GM12878 (cell line): ENCODE measurements around the gene TRIM13. TPM values are rescaled to one million over a fixed set of nuclear protein-coding genes. Genes with fewer than 3 reads are reported as not detected.

ENCODE experiments used
- ATAC-seq: fragments of 200-7000 bp; cut with Tn5 transposase; 3 replicates; pipeline ENCODE4 v1.9.1; 2020; ENCODE audit warnings: mild to moderate bottlenecking, moderate library complexity
- BruUV-seq: library from RNA; stranded (reverse); fragments of 400-500 nt; replicated peaks from 2 replicates; lab custom pipeline; 2021; lab: Mats Ljungman, UMichigan
- CTCF ChIA-PET: fragments of 300-600 bp; sonication (Branson Sonifier 250); formaldehyde crosslinking; extraction: SDS; loops from one replicate; lab custom pipeline; 2021; ENCODE audit warnings: inconsistent platforms; lab: Yijun Ruan, JAX
- POLR2A ChIA-PET: fragments of 350-600 bp; formaldehyde crosslinking; extraction: SDS; loops from one replicate; lab custom pipeline; 2021; ENCODE audit warnings: inconsistent platforms; lab: Charles Lee
- RAD21 ChIA-PET: fragments of 300-600 bp; sonication (Branson Sonifier 250); formaldehyde crosslinking; loops from one replicate; lab custom pipeline; 2023; ENCODE audit warnings: antibody characterized with exemption; ENCODE audit not compliant: unreplicated experiment; lab: Charles Lee
- SMC1A ChIA-PET: fragments of 300-600 bp; sonication (Branson Sonifier 250); formaldehyde crosslinking; loops from one replicate; lab custom pipeline; 2023; ENCODE audit not compliant: unreplicated experiment, uncharacterized antibody; lab: Charles Lee
- DNase-seq: peaks from one replicate; pipeline ENCODE4 v3.0.0-alpha.2; 2011; ENCODE audit warnings: low read depth, low spot score
- FAIRE-seq: peaks from 3 replicates; lab custom pipeline; 2011; peaks lifted over from hg19 to GRCh38; lab: Jason Lieb, UNC
- H2AFZ ChIP-seq: 2 replicates; pipeline ENCODE4 v1.6.0; 2011; ENCODE audit warnings: low read depth, low read length, control low read depth; ENCODE audit not compliant: control insufficient read depth
- H3K27ac ChIP-seq: 2 replicates; pipeline ENCODE4 v1.5.1; 2011; ENCODE audit warnings: control low read depth; ENCODE audit not compliant: control insufficient read depth, insufficient read depth
- H3K27me3 ChIP-seq, 2 experiments: replicated peaks in 1 of 2; 2 replicates each; pipeline versions ENCODE4 v1.6.0 to v1.6.1; 2011; ENCODE audit warnings: low read length in 1 of 2; ENCODE audit not compliant: control insufficient read depth in 2 of 2, insufficient read depth in 2 of 2
- H3K36me3 ChIP-seq, 2 experiments: 2 replicates each; pipeline ENCODE4 v1.5.1; 2011; ENCODE audit warnings: low read length in 1 of 2; ENCODE audit not compliant: control insufficient read depth in 2 of 2, insufficient read depth in 2 of 2
- H3K4me1 ChIP-seq: 2 replicates; pipeline ENCODE4 v1.6.1; 2011; ENCODE audit warnings: mild to moderate bottlenecking, low read length, moderate library complexity, mixed read lengths; ENCODE audit not compliant: control insufficient read depth, insufficient read depth
- H3K4me2 ChIP-seq: 2 replicates; pipeline ENCODE4 v1.6.0; 2011; ENCODE audit warnings: control low read depth; ENCODE audit not compliant: control insufficient read depth, insufficient read depth
- H3K4me3 ChIP-seq: fragments of 200-600 bp; sonication (generic); 2 replicates; pipeline ENCODE4 v1.5.1; 2016
- H3K79me2 ChIP-seq: 2 replicates; pipeline ENCODE4 v1.6.0; 2011; ENCODE audit warnings: low read length; ENCODE audit not compliant: control insufficient read depth, insufficient read depth
- H3K9ac ChIP-seq: 2 replicates; pipeline ENCODE4 v1.8.0; 2011; ENCODE audit warnings: low read length, control low read depth, mixed read lengths; ENCODE audit not compliant: control insufficient read depth, insufficient read depth
- H3K9me3 ChIP-seq: replicated peaks from 3 replicates; pipeline ENCODE4 v1.5.1; 2011; ENCODE audit warnings: mild to moderate bottlenecking, low read length; ENCODE audit not compliant: control insufficient read depth, insufficient read depth
- H4K20me1 ChIP-seq: 2 replicates; pipeline ENCODE4 v1.6.0; 2011; ENCODE audit not compliant: control insufficient read depth, insufficient read depth
- ATF3 ChIP-seq: IDR thresholded peaks from 2 replicates; pipeline ENCODE4 v1.6.1; 2011; ENCODE audit warnings: low read depth, mild to moderate bottlenecking, low read length, moderate library complexity, borderline replicate concordance; ENCODE audit errors: extremely low read depth
- BACH1 ChIP-seq: fragments of 450-650 bp; IDR thresholded peaks from 2 replicates; pipeline ENCODE4 v1.6.1; 2017; ENCODE audit warnings: mild to moderate bottlenecking, borderline replicate concordance
- BMI1 ChIP-seq: fragments of 450-650 bp; IDR thresholded peaks from 2 replicates; pipeline ENCODE4 v1.6.1; 2016; ENCODE audit warnings: mild to moderate bottlenecking, moderate library complexity, borderline replicate concordance
- CREB1 ChIP-seq: IDR thresholded peaks from 2 replicates; pipeline ENCODE4 v1.6.1; 2012; ENCODE audit warnings: low read depth, mild to moderate bottlenecking, inconsistent platforms
- CUX1 ChIP-seq: IDR thresholded peaks from 2 replicates; pipeline ENCODE4 v1.6.1; 2012; ENCODE audit warnings: improper control_type of control experiment, low read depth, low read length; ENCODE audit not compliant: insufficient replicate concordance
- HDGF ChIP-seq: fragments of 450-650 bp; IDR thresholded peaks from 2 replicates; pipeline ENCODE4 v1.6.1; 2016; ENCODE audit warnings: antibody characterized with exemption
- KAT2A ChIP-seq: conservative IDR thresholded peaks from 2 replicates; pipeline ENCODE4 v1.6.1; 2011; ENCODE audit warnings: low read depth, low read length; ENCODE audit not compliant: control insufficient read depth
- NFXL1 ChIP-seq: fragments of 450-650 bp; IDR thresholded peaks from 2 replicates; pipeline ENCODE4 v1.6.1; 2017; ENCODE audit warnings: antibody characterized with exemption, mild to moderate bottlenecking, borderline replicate concordance
- SREBF1 ChIP-seq: IDR thresholded peaks from 2 replicates; pipeline ENCODE4 v1.6.1; 2012; ENCODE audit warnings: mild to moderate bottlenecking, low read length
- TCF12 ChIP-seq: IDR thresholded peaks from 2 replicates; pipeline ENCODE4 v1.6.1; 2011; ENCODE audit warnings: low read depth, mild to moderate bottlenecking, low read length
- ZNF207 ChIP-seq: fragments of 450-650 bp; IDR thresholded peaks from 2 replicates; pipeline ENCODE4 v1.6.1; 2014; ENCODE audit warnings: antibody characterized with exemption, mild to moderate bottlenecking, borderline replicate concordance
- WGBS: methylation state at CpG from one replicate; pipeline ENCODE4 v1.1.6; 2016; ENCODE audit warnings: low lambda C conversion rate; ENCODE audit not compliant: insufficient replicate concordance, insufficient coverage; ENCODE audit errors: missing lambda C conversion rate; 5-methylcytosine and 5-hydroxymethylcytosine counted together
- in situ Hi-C: fragments of 300-500 bp; cut with MboI; formaldehyde crosslinking; loops from 9 replicates; pipeline ENCODE4 v1.14.3; 2018; ENCODE audit warnings: mixed read lengths
- intact Hi-C: fragments of 100-400 bp; cut with micrococcal nuclease; formaldehyde crosslinking; loops from one replicate; pipeline ENCODE4 v1.14.2; 2022; ENCODE audit not compliant: unreplicated experiment
- polyA plus RNA-seq, 11 experiments: library from polyadenylated mRNA; depleted of rRNA in 4 of 11; unstranded in 6 of 11; stranded (reverse) in 5 of 11; fragments of >200 nt; fragmentation: Nextera tagmentation in 4 of 11; fragmentation: Illumina TruSeq in 1 of 11; extraction: Ambion mirVana in 4 of 11; extraction: Trizol in 1 of 11; gene quantifications; 1 replicate in 1 of 11; 2 replicates in 10 of 11; pipeline versions ENCODE4 v1.2.1 to v1.2.3, GENCODE V29; 2011 to 2016; ENCODE audit warnings: inconsistent platforms in 2 of 11, missing spikeins in 2 of 11, low read depth in 1 of 11
- total RNA-seq, 4 experiments: library from RNA; depleted of rRNA in 3 of 4; stranded (reverse); fragments of >200 nt in 3 of 4; fragmentation: Illumina TruSeq in 1 of 4; extraction: Trizol in 1 of 4; gene quantifications; 2 replicates each; pipeline versions ENCODE4 v1.2.1 to v1.2.3, GENCODE V29; 2013 to 2021
- TF ChIP-seq, protein P1 (sequence below), 3 experiments: IDR thresholded peaks in 2 of 3; conservative IDR thresholded peaks in 1 of 3; 2 replicates each; pipeline ENCODE4 v1.5.1; 2011; ENCODE audit warnings: low read depth in 3 of 3, low read length in 3 of 3, mild to moderate bottlenecking in 3 of 3, control low read depth in 2 of 3, moderate library complexity in 2 of 3, inconsistent platforms in 1 of 3, mixed read lengths in 1 of 3; ENCODE audit not compliant: control insufficient read depth in 2 of 3, insufficient read depth in 1 of 3; ENCODE audit errors: extremely low read depth in 1 of 3

Gene TRIM13
- total and polyA plus RNA-seq, 10 of the 15 experiments (the other 5 are each of a cell fraction or from before 2014, with no cell fraction given) = 15.4 to 33.8 (median 21.0) TPM

GRCh38 chr13:50011461-50011860 is 14.6 kb downstream of the TRIM13 start (continued):
- no peak for TF ChIP-seq CREB1
- no peak for TF ChIP-seq KAT2A
- TF ChIP-seq TCF12 = no peak
- no peak for TF ChIP-seq SREBF1
- no peak for TF ChIP-seq NFXL1

DNA sequence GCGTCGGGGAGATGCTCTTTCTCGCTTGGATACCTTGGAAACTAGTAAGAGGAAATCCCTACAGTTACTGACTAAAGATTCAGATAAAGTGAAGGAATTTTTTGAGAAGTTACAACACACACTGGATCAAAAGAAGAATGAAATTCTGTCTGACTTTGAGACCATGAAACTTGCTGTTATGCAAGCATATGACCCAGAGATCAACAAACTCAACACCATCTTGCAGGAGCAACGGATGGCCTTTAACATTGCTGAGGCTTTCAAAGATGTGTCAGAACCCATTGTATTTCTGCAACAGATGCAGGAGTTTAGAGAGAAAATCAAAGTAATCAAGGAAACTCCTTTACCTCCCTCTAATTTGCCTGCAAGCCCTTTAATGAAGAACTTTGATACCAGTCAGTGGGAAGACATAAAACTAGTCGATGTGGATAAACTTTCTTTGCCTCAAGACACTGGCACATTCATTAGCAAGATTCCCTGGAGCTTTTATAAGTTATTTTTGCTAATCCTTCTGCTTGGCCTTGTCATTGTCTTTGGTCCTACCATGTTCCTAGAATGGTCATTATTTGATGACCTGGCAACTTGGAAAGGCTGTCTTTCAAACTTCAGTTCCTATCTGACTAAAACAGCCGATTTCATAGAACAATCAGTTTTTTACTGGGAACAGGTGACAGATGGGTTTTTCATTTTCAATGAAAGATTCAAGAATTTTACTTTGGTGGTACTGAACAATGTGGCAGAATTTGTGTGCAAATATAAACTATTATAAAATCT is 15.7 kb downstream of the TRIM13 start:
- Histone ChIP-seq H3K9me3 (no peaks in the 10 kb centered on the region), H3K36me3 (peaks cover 0 to 17% of the 10 kb centered on the region in 2 experiments), H3K27ac (no peak overlapping the region), H3K4me1 (no peaks in the 10 kb centered on the region), H2AFZ (no peak overlapping the region), H3K4me3 (no peak overlapping the region), H3K9ac (no peak overlapping the region), H4K20me1 (no peaks in the 10 kb centered on the region), H3K27me3 (no peaks in the 10 kb centered on the region), H3K4me2 (no peak overlapping the region), H3K79me2 (peaks cover 1% of the 10 kb centered on the region)
- no peak for FAIRE-seq
- 90% methylated on average over 6 of the region's 6 CpGs for WGBS
- ChIA-PET RAD21 (no interaction called here), CTCF (no interaction called here), POLR2A (no interaction called here), SMC1A (interaction anchor here (0.9 to 1.7 kb wide), 2 partner anchors 11 to 31 kb away, joined by 3 read pairs; no protein-coding TSS in a partner anchor)
- in situ Hi-C loops = no loop called here
- ATAC-seq = no peak
- intact Hi-C loops = no loop called here
- BruUV-seq = TSS peak; percentile 54
- DNase-seq = no peak
- TF ChIP-seq CUX1 (no peak), ATF3 (no peak), CREB1 (no peak), ZNF207 (no peak), BACH1 (no peak), HDGF (no peak), BMI1 (no peak)
- TF ChIP-seq, protein P1, sequence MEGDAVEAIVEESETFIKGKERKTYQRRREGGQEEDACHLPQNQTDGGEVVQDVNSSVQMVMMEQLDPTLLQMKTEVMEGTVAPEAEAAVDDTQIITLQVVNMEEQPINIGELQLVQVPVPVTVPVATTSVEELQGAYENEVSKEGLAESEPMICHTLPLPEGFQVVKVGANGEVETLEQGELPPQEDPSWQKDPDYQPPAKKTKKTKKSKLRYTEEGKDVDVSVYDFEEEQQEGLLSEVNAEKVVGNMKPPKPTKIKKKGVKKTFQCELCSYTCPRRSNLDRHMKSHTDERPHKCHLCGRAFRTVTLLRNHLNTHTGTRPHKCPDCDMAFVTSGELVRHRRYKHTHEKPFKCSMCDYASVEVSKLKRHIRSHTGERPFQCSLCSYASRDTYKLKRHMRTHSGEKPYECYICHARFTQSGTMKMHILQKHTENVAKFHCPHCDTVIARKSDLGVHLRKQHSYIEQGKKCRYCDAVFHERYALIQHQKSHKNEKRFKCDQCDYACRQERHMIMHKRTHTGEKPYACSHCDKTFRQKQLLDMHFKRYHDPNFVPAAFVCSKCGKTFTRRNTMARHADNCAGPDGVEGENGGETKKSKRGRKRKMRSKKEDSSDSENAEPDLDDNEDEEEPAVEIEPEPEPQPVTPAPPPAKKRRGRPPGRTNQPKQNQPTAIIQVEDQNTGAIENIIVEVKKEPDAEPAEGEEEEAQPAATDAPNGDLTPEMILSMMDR (IDR thresholded peaks at IDR 0.05 in 2 of 3, conservative IDR thresholded peaks at IDR 0.05 in 1 of 3; ENCODE audit: control insufficient read depth in 2 of 3, extremely low read depth in 1 of 3, insufficient read depth in 1 of 3, low read depth in 3 of 3, low read length in 3 of 3) = no peak
